GM03348 (cell line): ENCODE results near the gene PFDN4.

ENCODE experiments used
- DNase-seq: peaks from one replicate; pipeline ENCODE4 v3.0.0; 2012; ENCODE audit warnings: low spot score

PFDN4 gene

DNA sequence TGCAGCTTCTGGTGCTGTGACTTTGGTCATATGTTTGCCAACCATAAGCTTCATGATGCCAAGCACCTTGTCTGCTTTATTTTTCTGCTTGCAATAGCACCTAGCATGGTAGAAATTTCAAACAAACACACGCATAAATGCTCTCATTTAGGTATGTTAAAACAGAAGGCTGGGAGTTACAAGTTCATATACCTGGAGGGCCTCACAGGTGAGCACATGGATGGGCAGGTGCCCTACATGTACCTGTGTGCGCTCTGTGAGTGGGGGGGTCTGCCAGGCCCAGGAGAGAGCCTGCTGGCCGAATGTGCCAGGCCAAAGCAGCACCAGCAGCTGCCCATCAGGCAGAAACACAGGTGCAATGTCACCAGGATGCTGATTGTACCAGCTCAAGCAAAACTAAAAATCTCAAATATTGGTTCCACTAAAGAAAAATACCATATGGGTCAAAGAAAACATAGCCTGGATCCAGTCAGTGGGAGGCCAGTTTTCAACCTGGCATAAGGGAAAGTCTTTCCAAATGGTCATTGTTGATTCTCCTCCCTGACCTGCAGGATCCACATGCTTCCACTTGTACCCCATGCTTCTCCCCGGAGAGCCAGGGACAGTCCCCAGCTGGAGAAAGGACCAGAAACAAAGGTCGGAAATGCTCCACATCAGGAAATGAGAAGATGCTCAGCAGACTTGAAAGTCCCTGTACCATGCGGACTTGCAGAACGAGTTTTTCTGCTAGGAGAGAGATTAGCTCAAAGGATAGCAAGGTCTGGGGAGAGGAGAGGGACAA is 7.2 kb upstream of the PFDN4 start:
- no peak for DNase-seq

- no peak for DNase-seq
Measured at GRCh38 chr20:54201268-54201846, 6.5 kb upstream of the PFDN4 start.

GRCh38 chr20:54203281-54203680 is 4.6 kb upstream of the PFDN4 start:
- DNase-seq, result no peak

- no peak for DNase-seq
Measured at GRCh38 chr20:54204063-54204462, 3.8 kb upstream of the PFDN4 start.

- no peak for DNase-seq
Measured at GRCh38 chr20:54204481-54204880, 3.4 kb upstream of the PFDN4 start.

DNA sequence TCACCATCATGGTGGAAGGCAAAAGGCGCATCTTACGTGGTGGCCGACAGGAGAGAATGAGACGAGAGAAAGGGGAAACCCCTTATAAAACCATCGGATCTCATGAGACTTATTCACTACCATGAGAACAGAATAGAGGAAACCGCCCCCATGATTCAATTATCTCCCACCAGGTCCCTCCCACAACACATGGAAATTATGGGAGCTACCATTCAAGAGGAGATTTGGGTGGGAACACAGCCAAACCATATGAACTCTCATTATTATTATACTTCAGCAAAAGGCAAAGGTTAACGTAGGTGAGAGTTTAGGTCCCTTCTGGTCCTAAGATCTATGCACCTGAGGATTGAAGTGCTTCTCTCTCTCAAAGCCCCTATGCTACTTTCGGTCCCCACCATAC is 2.4 kb upstream of the PFDN4 start:
- DNase-seq, result no peak

GRCh38 chr20:54207053-54207742 is 689 bp upstream of the PFDN4 start:
- DNase-seq, result no peak

DNA sequence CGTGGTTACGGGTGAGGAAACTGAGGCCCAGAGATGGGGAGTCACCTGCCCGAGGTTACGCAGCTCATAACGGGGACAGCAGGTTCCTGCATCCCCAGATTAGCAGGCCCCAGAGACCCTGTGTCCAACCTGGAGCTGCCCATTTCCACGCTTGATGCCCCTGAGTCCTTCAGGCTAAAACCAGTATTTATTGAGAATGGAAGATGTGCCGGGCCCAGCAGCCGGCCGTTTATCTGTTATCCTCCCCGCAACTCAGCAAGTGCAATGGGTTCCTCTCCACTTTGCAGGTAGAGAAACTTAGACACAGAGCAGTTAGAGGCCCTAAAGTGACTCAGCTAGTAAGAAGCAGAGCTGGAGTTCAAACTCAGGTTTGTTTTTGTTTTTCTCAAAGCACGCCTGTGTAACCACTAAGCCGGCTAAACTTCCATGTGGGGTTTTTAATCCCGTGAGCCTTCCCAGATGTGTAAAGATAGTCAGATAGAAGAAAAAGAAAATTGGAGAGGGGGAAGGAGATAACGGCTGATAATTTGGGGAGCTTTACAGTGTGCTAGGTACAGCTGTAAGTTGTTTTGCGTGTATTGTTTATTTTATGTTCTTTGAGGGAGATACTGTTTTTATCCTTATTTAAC is 775 bp downstream of the PFDN4 start:
- peak; percentile 18 for DNase-seq

GRCh38 chr20:54209216-54209813 is 1.4 kb downstream of the PFDN4 start:
- no peak for DNase-seq

- peak; percentile 84 for DNase-seq
Measured at GRCh38 chr20:54212226-54212625, 4.3 kb downstream of the PFDN4 start.

DNA sequence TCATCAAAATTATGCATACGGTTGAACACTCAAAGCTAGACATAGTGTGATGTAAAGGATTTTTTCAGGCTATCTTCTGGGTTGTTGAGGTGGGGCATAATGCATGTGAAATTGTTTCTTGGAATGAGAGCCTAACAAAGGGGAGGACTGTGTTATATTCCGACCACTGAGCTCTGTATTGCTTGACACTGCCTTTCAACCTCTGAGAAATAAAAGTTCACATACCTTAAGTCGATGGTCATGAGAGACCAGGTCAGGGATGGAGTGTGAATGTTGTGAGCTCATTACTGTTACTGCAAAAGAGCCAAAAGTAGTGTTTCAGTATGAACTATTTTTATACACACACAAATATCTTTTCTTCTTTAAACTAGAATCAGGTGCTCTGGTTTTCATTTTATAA is 5.0 kb downstream of the PFDN4 start:
- DNase-seq, result no peak

- DNase-seq, result no peak
Measured at GRCh38 chr20:54214566-54214965, 6.7 kb downstream of the PFDN4 start.

DNA sequence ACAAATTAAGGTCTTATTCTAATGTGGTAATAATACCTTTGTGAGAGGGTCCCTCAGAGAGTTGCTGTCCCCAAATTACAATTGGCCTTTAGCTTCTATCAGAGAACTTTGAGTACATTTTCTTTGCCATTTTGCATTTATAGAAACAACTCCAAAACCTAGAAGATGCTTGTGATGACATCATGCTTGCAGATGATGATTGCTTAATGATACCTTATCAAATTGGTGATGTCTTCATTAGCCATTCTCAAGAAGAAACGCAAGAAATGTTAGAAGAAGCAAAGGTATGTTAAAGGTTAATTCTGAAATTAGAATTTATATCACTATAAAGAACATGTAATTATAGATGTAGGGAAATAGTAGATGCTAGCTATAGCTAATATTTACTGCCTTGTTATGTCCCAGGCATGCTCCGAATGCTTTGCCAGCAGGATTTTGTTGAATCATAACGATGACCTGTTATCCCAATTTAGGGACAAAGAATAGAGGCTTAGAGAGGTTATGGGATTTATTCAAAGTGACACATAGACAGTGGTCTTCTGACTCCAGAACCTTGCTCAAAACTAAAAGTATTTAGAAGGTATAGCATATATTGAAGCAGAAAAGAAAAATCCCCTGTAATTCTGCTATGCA is 7.4 kb downstream of the PFDN4 start:
- DNase-seq, result no peak

- no peak for DNase-seq
Measured at GRCh38 chr20:54217762-54218161, 9.9 kb downstream of the PFDN4 start.

DNA sequence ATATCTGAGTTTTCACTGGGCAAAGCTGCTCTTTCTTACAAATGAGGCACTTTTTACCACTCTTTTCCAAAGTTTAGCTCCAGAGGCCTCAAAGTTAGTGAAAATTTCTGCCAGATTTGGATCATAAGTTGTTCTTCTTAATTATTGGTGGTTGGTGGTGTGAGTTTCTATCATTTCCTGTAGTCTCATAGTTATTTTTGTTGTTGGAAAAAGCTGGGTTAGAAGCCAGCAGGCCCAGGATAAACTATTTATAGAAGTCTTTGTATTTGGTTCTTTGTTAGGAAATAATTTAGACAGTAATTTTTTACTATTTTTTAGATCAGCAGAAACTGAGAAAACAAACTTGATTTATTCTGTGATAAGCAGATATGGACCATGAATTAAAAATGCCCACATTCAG is 10.6 kb downstream of the PFDN4 start:
- no peak for DNase-seq

DNA sequence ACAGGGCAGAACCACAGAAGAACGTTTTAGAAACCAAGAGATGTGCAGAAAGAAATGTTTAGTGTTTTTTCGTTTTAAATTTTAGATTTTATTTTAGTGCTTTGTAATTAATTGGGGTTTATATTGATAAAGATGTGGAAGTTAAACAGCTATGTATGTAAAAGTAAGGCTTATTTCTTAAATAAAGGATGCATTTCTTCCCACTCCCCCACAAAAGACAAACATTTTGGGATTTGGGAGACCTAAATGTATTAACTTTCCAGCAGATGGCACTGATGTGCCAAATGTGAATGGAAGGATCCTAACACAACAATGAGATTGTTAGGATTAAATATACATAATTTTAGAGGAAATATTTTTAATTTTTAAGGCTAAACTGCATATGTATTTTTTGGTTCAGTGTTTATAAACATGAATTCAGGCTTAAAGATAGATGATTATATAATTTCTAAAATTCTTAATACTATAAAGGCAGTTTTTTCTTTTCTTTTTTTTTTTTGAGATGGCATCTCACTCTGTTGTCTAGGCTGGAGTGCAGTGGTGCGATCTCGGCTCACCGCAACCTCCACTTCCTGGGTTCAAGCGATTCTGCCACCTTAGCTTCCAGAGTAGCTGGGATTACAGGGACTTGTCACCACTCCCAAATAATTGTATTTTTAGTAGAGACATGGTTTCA is 12.0 kb downstream of the PFDN4 start:
- DNase-seq, result peak; percentile 56

- DNase-seq, result no peak
Measured at GRCh38 chr20:54220722-54221121, 12.8 kb downstream of the PFDN4 start.

- DNase-seq, result no peak
Measured at GRCh38 chr20:54221353-54221752, 13.5 kb downstream of the PFDN4 start.

GRCh38 chr20:54221996-54222890 is 14.4 kb downstream of the PFDN4 start:
- no peak for DNase-seq

DNA sequence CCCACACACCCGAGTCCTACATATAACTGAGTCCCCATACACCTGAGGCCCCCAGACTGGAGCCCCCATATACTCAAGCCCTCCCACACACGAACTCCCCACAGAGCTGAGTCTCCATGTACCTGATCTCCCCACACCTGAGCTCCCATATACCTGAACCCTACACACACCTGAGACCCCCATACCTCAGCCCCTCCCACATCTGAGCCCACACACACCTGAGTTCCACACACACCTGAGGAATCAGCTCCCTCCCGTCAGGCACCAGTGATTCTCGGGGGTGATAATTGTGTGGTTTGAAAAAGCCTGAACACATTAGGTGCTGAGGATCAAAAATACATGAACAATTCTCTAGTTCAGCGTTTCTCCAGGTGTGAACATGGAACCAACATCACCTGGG is 15.4 kb downstream of the PFDN4 start:
- no peak for DNase-seq
